ENCODE results near the gene CHRD. TPM values are rescaled to one million over a fixed set of nuclear protein-coding genes. Genes with fewer than 3 reads are reported as not detected.

CHRD gene
- total RNA-seq, 6 donors from 2014 or later = 2.1 to 40.9 (median 4.3) TPM

- 72 to 75% methylated on average over 8 of the region's 8 CpGs for WGBS, 2 donors
- ATAC-seq (ENCODE audit: low FRiP score in 2 of 2) = no peak
- H3K4me3 ChIP-seq = no peak overlapping the region
- no peaks in the 10 kb centered on the region for H3K4me1 ChIP-seq
- no peak for DNase-seq
- no peaks in the 10 kb centered on the region for H3K27me3 ChIP-seq
- no peaks in the 10 kb centered on the region for H3K36me3 ChIP-seq
- TF ChIP-seq POLR2AphosphoS5 (IDR thresholded peaks at IDR 0.05) (no peak), POLR2A (IDR thresholded peaks at IDR 0.05) (no peak), CTCF (IDR thresholded peaks at IDR 0.05) (no peak), EP300 (IDR thresholded peaks at IDR 0.05) (no peak)
- no peaks in the 10 kb centered on the region for H3K9me3 ChIP-seq
- no peak overlapping the region for H3K27ac ChIP-seq
Measured at GRCh38 chr3:184388164-184388935, 8.5 kb downstream of the CHRD start.

GRCh38 chr3:184388936-184389230 lies 9.0 kb downstream of the CHRD start:
- Histone ChIP-seq H3K27ac (no peak overlapping the region), H3K4me3 (no peak overlapping the region), H3K27me3 (no peaks in the 10 kb centered on the region), H3K4me1 (no peaks in the 10 kb centered on the region), H3K36me3 (no peaks in the 10 kb centered on the region), H3K9me3 (no peaks in the 10 kb centered on the region)
- no peak for TF ChIP-seq POLR2AphosphoS5 (IDR thresholded peaks at IDR 0.05)
- DNase-seq (no peak), ATAC-seq (ENCODE audit: low FRiP score in 2 of 2) (no peak)
- WGBS, 2 donors = 80 to 82% methylated on average over 5 of the region's 8 CpGs

GRCh38 chr3:184389384-184389783 lies 9.5 kb downstream of the CHRD start:
- Histone ChIP-seq H3K9me3 (no peaks in the 10 kb centered on the region), H3K27me3 (no peaks in the 10 kb centered on the region), H3K27ac (no peak overlapping the region), H3K4me1 (no peaks in the 10 kb centered on the region), H3K36me3 (no peaks in the 10 kb centered on the region), H3K4me3 (no peak overlapping the region)
- ATAC-seq (ENCODE audit: low FRiP score in 2 of 2) (no peak), DNase-seq (no peak)
- no peak for TF ChIP-seq POLR2A (IDR thresholded peaks at IDR 0.05)
- no peak for TF ChIP-seq EP300 (IDR thresholded peaks at IDR 0.05)
- no peak for TF ChIP-seq POLR2AphosphoS5 (IDR thresholded peaks at IDR 0.05)
- no peak for TF ChIP-seq CTCF (IDR thresholded peaks at IDR 0.05)
- WGBS, 2 donors = 48 to 59% methylated on average over 4 to 5 of the region's 5 CpGs

GRCh38 chr3:184389935-184390528 lies 10.2 kb downstream of the CHRD start:
- no peak for DNase-seq
- no peak overlapping the region for H3K4me3 ChIP-seq
- TF ChIP-seq POLR2A (IDR thresholded peaks at IDR 0.05) (no peak), EP300 (IDR thresholded peaks at IDR 0.05) (no peak), POLR2AphosphoS5 (IDR thresholded peaks at IDR 0.05) (no peak), CTCF (IDR thresholded peaks at IDR 0.05) (no peak)
- H3K9me3 ChIP-seq = no peaks in the 10 kb centered on the region
- ATAC-seq (ENCODE audit: low FRiP score in 2 of 2) = no peak
- no peaks in the 10 kb centered on the region for H3K4me1 ChIP-seq
- H3K36me3 ChIP-seq = no peaks in the 10 kb centered on the region
- 82 to 84% methylated on average over 5 of the region's 5 CpGs for WGBS, 2 donors
- H3K27me3 ChIP-seq = no peaks in the 10 kb centered on the region
- no peak overlapping the region for H3K27ac ChIP-seq

- ATAC-seq (ENCODE audit: low FRiP score in 2 of 2) (no peak), DNase-seq (no peak)
- Histone ChIP-seq H3K27ac (no peak overlapping the region), H3K4me1 (no peaks in the 10 kb centered on the region), H3K9me3 (no peaks in the 10 kb centered on the region), H3K4me3 (no peak overlapping the region), H3K27me3 (no peaks in the 10 kb centered on the region), H3K36me3 (no peaks in the 10 kb centered on the region)
- 81 to 82% methylated on average over 3 of the region's 3 CpGs for WGBS, 2 donors
- TF ChIP-seq POLR2AphosphoS5 (IDR thresholded peaks at IDR 0.05) (no peak), EP300 (IDR thresholded peaks at IDR 0.05) (no peak), POLR2A (IDR thresholded peaks at IDR 0.05) (no peak), CTCF (IDR thresholded peaks at IDR 0.05) (no peak)
Measured at GRCh38 chr3:184391266-184391665, 11.4 kb downstream of the CHRD start.
